Measurements from ENCODE around the gene ISG15. TPM values are rescaled to one million over a fixed set of nuclear protein-coding genes. Genes with fewer than 3 reads are reported as not detected.

The ISG15 gene
- total and polyA plus RNA-seq, 2 of the 13 experiments (the other 11 are each of a cell fraction or from before 2014, with no cell fraction given) = 42.1 to 54.9 TPM

DNA sequence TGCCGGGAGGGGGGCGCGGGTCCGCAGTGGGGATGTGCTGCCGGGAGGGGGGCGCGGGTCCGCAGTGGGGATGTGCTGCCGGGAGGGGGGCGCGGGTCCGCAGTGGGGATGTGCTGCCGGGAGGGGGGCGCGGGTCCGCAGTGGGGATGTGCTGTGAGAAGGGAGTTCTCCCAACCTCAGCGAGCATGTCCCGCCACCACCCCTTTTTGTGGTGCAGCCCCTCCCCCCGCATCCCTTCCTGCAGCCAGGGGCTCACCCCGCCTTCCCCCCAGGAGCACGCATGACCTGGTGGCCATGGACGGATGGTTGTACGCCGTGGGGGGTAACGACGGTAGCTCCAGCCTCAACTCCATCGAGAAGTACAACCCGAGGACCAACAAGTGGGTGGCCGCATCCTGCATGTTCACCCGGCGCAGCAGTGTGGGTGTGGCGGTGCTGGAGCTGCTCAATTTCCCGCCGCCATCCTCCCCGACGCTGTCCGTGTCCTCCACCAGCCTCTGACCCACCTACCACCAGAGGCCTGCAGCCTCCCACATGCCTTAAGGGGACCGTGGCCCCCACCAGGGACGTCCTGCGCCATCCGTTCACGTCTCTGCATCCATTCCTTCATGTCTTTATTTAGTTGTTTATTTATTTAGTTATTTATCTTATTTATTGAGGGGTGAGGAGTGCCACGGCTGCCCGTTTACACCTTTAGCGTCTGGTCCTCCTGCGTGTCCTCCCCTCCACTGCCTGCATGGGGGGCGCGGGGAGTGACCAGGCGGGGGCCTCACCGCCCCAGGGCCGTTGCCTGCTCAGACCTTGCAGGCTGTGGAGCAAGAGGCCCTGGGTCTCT is 48.4 kb upstream of the ISG15 start:
- H3K4me2 ChIP-seq (ENCODE audit: low read depth, low read length) = no peak overlapping the region
- H3K36me3 ChIP-seq (replicated peaks in 1 of 2; ENCODE audit: control insufficient read depth in 1 of 2, insufficient read depth in 2 of 2, low read length in 2 of 2) = peaks cover 0 to 6% of the 10 kb centered on the region in 2 experiments; a peak in 1 of 5 replicates
- no peak overlapping the region for H2AFZ ChIP-seq (ENCODE audit: low read length)
- no peaks in the 10 kb centered on the region for H3K79me2 ChIP-seq (ENCODE audit: insufficient read depth, low read length)
- H3K27ac ChIP-seq (ENCODE audit: extremely low read length, insufficient read depth, low read length) = no peak overlapping the region
- no peak overlapping the region for H3K4me3 ChIP-seq (replicated peaks in 1 of 3; ENCODE audit: insufficient read depth in 1 of 3, low read depth in 2 of 3, low read length in 3 of 3)
- intact Hi-C loops (cut with micrococcal nuclease; ENCODE audit: unreplicated experiment) = no loop called here
- no peak overlapping the region for H3K9ac ChIP-seq (ENCODE audit: insufficient read depth, low read depth, low read length)
- DNase-seq (ENCODE audit: low spot score) = no peak
- H3K9me3 ChIP-seq (ENCODE audit: low read length) = no peaks in the 10 kb centered on the region
- in situ Hi-C loops (cut with HindIII; ENCODE audit: extremely low pct_ligation_motif_present, low pct_unique_long_range_greater_than_20kb) = no loop called here
- BruUV-seq (replicated peaks) = no TSS peak
- H3K27me3 ChIP-seq (ENCODE audit: control insufficient read depth in 1 of 2, insufficient read depth in 2 of 2, low read length in 2 of 2) = no peaks in the 10 kb centered on the region; a peak in 1 of 5 replicates
- ChIA-PET CTCF (ENCODE audit: low intra/inter-chr PET ratio, low total read pairs) (no interaction called here), POLR2A (no interaction called here)
- FAIRE-seq = no peak
- TF ChIP-seq AGO2 (optimal IDR thresholded peaks at IDR 0.05; ENCODE audit: low read depth, low read length) = peak; percentile 2
- no peak for TF ChIP-seq GTF3A (CRISPR knock-in tag; conservative IDR thresholded peaks at IDR 0.05)
- peaks cover 31% of the 10 kb centered on the region for H3K4me1 ChIP-seq (ENCODE audit: insufficient read depth, low read length)
- WGBS (ENCODE audit: low lambda C conversion rate) = 96% methylated on average over 40 of the region's 51 CpGs
- H4K20me1 ChIP-seq (ENCODE audit: insufficient read depth, low read length) = no peaks in the 10 kb centered on the region
- ATAC-seq = no peak

DNA sequence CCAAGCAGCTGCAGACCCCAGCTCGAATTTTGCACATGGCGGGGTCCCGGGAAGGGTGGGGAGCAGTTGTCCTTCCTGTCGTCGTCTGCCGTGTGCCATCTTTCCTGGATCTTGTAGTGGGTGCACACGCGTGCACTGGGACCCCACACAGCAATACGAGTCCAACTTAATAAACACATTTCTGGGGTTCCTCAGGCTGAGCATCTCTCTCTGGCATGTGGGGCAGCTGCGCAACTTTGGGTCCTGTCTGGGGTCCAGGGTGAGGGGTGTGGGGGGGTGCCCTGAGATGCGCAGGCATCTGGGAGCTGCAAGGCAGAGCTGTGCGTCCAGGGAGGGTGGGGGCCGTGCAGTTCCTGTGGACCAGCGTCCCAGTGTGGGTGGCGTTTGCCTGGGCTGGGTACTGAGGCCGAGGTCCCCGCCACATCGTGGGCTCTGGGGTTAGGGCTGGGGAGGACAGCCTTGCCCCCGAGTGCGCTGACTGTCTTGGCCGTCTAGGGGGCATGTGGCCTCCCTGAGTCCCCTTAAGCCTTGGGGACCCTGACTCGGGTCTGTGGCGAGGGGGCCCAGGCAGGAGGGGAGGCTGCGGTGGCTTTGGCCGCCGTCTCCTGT is 47.7 kb upstream of the ISG15 start:
- 97% methylated on average over 6 of the region's 26 CpGs for WGBS (ENCODE audit: low lambda C conversion rate)
- ChIA-PET CTCF (ENCODE audit: low intra/inter-chr PET ratio, low total read pairs) (interaction anchor here (0.8 kb wide), 1 partner anchor 10 kb away, joined by 3 read pairs; no protein-coding TSS in a partner anchor), POLR2A (interaction anchor here (2.7 kb wide), 1 partner anchor 11 kb away, joined by 11 read pairs; no protein-coding TSS in a partner anchor)
- H3K79me2 ChIP-seq (ENCODE audit: insufficient read depth, low read length) = no peaks in the 10 kb centered on the region
- intact Hi-C loops (cut with micrococcal nuclease; ENCODE audit: unreplicated experiment) (no loop called here), in situ Hi-C loops (cut with HindIII; ENCODE audit: extremely low pct_ligation_motif_present, low pct_unique_long_range_greater_than_20kb) (no loop called here)
- DNase-seq (ENCODE audit: low spot score) (no peak), FAIRE-seq (no peak), ATAC-seq (no peak)
- TF ChIP-seq, protein P1, sequence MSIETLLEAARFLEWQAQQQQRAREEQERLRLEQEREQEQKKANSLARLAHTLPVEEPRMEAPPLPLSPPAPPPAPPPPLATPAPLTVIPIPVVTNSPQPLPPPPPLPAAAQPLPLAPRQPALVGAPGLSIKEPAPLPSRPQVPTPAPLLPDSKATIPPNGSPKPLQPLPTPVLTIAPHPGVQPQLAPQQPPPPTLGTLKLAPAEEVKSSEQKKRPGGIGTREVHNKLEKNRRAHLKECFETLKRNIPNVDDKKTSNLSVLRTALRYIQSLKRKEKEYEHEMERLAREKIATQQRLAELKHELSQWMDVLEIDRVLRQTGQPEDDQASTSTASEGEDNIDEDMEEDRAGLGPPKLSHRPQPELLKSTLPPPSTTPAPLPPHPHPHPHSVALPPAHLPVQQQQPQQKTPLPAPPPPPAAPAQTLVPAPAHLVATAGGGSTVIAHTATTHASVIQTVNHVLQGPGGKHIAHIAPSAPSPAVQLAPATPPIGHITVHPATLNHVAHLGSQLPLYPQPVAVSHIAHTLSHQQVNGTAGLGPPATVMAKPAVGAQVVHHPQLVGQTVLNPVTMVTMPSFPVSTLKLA (IDR thresholded peaks at IDR 0.05) = peak; percentile 65
- no peak for TF ChIP-seq MYNN (CRISPR knock-in tag; IDR thresholded peaks at IDR 0.05; ENCODE audit: low read depth)
- TF ChIP-seq PCBP1 (IDR thresholded peaks at IDR 0.05; ENCODE audit: borderline replicate concordance, low read depth, low read length) = peak; percentile 79; the same call in 1 of the 2 replicates
- TF ChIP-seq ZNF570 (CRISPR knock-in tag; IDR thresholded peaks at IDR 0.05; ENCODE audit: borderline replicate concordance) = no peak
- no TSS peak for BruUV-seq (replicated peaks)
- peaks cover 0 to 6% of the 10 kb centered on the region in 2 experiments; a peak in 1 of 5 replicates for H3K36me3 ChIP-seq (replicated peaks in 1 of 2; ENCODE audit: control insufficient read depth in 1 of 2, insufficient read depth in 2 of 2, low read length in 2 of 2)
- no peaks in the 10 kb centered on the region; a peak in 1 of 5 replicates for H3K27me3 ChIP-seq (ENCODE audit: control insufficient read depth in 1 of 2, insufficient read depth in 2 of 2, low read length in 2 of 2)
- H3K4me3 ChIP-seq (replicated peaks in 1 of 3; ENCODE audit: insufficient read depth in 1 of 3, low read depth in 2 of 3, low read length in 3 of 3) = peak overlapping the region in 2 of 3 experiments; percentile 77 to 82; a peak in 3 of 6 replicates
- H3K27ac ChIP-seq (ENCODE audit: extremely low read length, insufficient read depth, low read length) = no peak overlapping the region
- no peaks in the 10 kb centered on the region for H4K20me1 ChIP-seq (ENCODE audit: insufficient read depth, low read length)
- H3K4me2 ChIP-seq (ENCODE audit: low read depth, low read length) = peak overlapping the region; percentile 78
- peaks cover 31% of the 10 kb centered on the region for H3K4me1 ChIP-seq (ENCODE audit: insufficient read depth, low read length)
- H2AFZ ChIP-seq (ENCODE audit: low read length) = no peak overlapping the region
- no peaks in the 10 kb centered on the region for H3K9me3 ChIP-seq (ENCODE audit: low read length)
- peak overlapping the region; percentile 64; the same call in 1 of the 2 replicates for H3K9ac ChIP-seq (ENCODE audit: insufficient read depth, low read depth, low read length)

Data from HepG2 (cell line).